Caco-2 (cell line): ENCODE measurements around the gene GALNT1. TPM values are rescaled to one million over a fixed set of nuclear protein-coding genes. Genes with fewer than 3 reads are reported as not detected.

ENCODE experiments used
- BruUV-seq: library from RNA; stranded (reverse); fragments of 400-500 nt; replicated peaks from 2 replicates; lab custom pipeline; 2021; lab: Mats Ljungman, UMichigan
- CTCF ChIA-PET: fragments of 300-600 bp; sonication (Branson Sonifier 250); formaldehyde crosslinking; loops from one replicate; lab custom pipeline; 2022; ENCODE audit warnings: antibody characterized with exemption; lab: Charles Lee
- POLR2A ChIA-PET: fragments of 300-600 bp; sonication (Branson Sonifier 250); formaldehyde crosslinking; loops from one replicate; lab custom pipeline; 2022; ENCODE audit warnings: antibody characterized with exemption; lab: Charles Lee
- DNase-seq, 2 experiments: peaks; one replicate each; pipeline versions ENCODE4 v3.0.0 to v3.0.0-alpha.2; 2020 to 2022
- H3K27me3 ChIP-seq: replicated peaks from 2 replicates; pipeline ENCODE4 v1.6.0; 2011; ENCODE audit warnings: low read length; ENCODE audit not compliant: control insufficient read depth, insufficient read depth
- H3K36me3 ChIP-seq: 2 replicates; pipeline ENCODE4 v1.5.1; 2011; ENCODE audit warnings: low read length; ENCODE audit not compliant: control insufficient read depth, insufficient read depth
- H3K4me1 ChIP-seq: fragments of 250-450 bp; sonication (Bioruptor Pico); 2 replicates; pipeline ENCODE4 v1.5.1; 2020; ENCODE audit warnings: mild to moderate bottlenecking
- H3K4me3 ChIP-seq: 2 replicates; pipeline ENCODE4 v1.5.1; 2011; ENCODE audit warnings: low read depth, mild to moderate bottlenecking, control low read depth, low read length
- H3K9me3 ChIP-seq: fragments of 250-450 bp; sonication (Bioruptor Pico); 2 replicates; pipeline ENCODE4 v1.5.1; 2020; ENCODE audit warnings: mild to moderate bottlenecking, moderate library complexity
- H3K27ac Mint-ChIP-seq: one replicate; pipeline ENCODE4 v1.8.0; 2022; ENCODE audit warnings: mixed read lengths; ENCODE audit not compliant: unreplicated experiment
- H3K27me3 Mint-ChIP-seq: one replicate; pipeline ENCODE4 v1.8.0; 2022; ENCODE audit warnings: mixed read lengths; ENCODE audit not compliant: insufficient read depth, unreplicated experiment
- H3K36me3 Mint-ChIP-seq: one replicate; pipeline ENCODE4 v1.8.0; 2022; ENCODE audit warnings: mild to moderate bottlenecking, mixed read lengths; ENCODE audit not compliant: insufficient read depth, unreplicated experiment
- H3K4me1 Mint-ChIP-seq: one replicate; pipeline ENCODE4 v1.8.0; 2022; ENCODE audit warnings: low read depth, mixed read lengths; ENCODE audit not compliant: unreplicated experiment
- H3K4me3 Mint-ChIP-seq: one replicate; pipeline ENCODE4 v1.8.0; 2022; ENCODE audit warnings: mild to moderate bottlenecking, moderate library complexity, mixed read lengths; ENCODE audit not compliant: unreplicated experiment
- H3K9me3 Mint-ChIP-seq: one replicate; pipeline ENCODE4 v1.8.0; 2022; ENCODE audit warnings: mixed read lengths; ENCODE audit not compliant: unreplicated experiment
- CTCF ChIP-seq, 2 experiments: fragments of 200-600 bp in 1 of 2; IDR thresholded peaks; 1 replicate in 1 of 2; 2 replicates in 1 of 2; pipeline versions ENCODE4 v1.5.1 to v1.8.0; 2011 to 2022; ENCODE audit warnings: antibody characterized with exemption in 1 of 2, control low read depth in 1 of 2, inconsistent platforms in 1 of 2, low read depth in 1 of 2, low read length in 1 of 2, mild to moderate bottlenecking in 1 of 2, moderate library complexity in 1 of 2; ENCODE audit not compliant: insufficient read depth in 1 of 2, severe bottlenecking in 1 of 2, unreplicated experiment in 1 of 2
- intact Hi-C: fragments of 100-400 bp; cut with micrococcal nuclease; formaldehyde crosslinking; loops from one replicate; pipeline ENCODE4 v1.10.0; 2022; ENCODE audit not compliant: unreplicated experiment
- total RNA-seq: library from RNA; stranded (reverse); gene quantifications from 2 replicates; pipeline ENCODE4 v1.2.3, GENCODE V29; 2022

Gene GALNT1
- total RNA-seq, 1 experiment from 2014 or later, result 53.6 TPM

- H3K27me3 ChIP-seq, result no peaks in the 10 kb centered on the region
- peaks cover 6% of the 10 kb centered on the region for H3K36me3 Mint-ChIP-seq
- no peak overlapping the region for H3K4me3 Mint-ChIP-seq
- DNase-seq, result no peak
- H3K9me3 ChIP-seq, result no peaks in the 10 kb centered on the region
- H3K36me3 ChIP-seq, result no peaks in the 10 kb centered on the region
- H3K27ac Mint-ChIP-seq, result no peak overlapping the region
- intact Hi-C loops, result no loop called here
- no peaks in the 10 kb centered on the region for H3K27me3 Mint-ChIP-seq
- no peaks in the 10 kb centered on the region for H3K4me1 Mint-ChIP-seq
- BruUV-seq, result no TSS peak
- POLR2A ChIA-PET, result no interaction called here
- no peaks in the 10 kb centered on the region for H3K9me3 Mint-ChIP-seq
- no peak overlapping the region for H3K4me3 ChIP-seq
- CTCF ChIA-PET, result no interaction called here
- TF ChIP-seq CTCF (IDR thresholded peaks at IDR 0.05; ENCODE audit: insufficient read depth in 1 of 2, low read depth in 1 of 2, low read length in 1 of 2, severe bottlenecking in 1 of 2, unreplicated experiment in 1 of 2), result no peak
- no peaks in the 10 kb centered on the region for H3K4me1 ChIP-seq
These were observed 98.6 kb downstream of the GALNT1 start for GRCh38 chr18:35680139-35680551.

- H3K36me3 ChIP-seq, result no peaks in the 10 kb centered on the region
- H3K4me3 ChIP-seq, result no peak overlapping the region
- intact Hi-C loops, result no loop called here
- H3K27ac Mint-ChIP-seq, result no peak overlapping the region
- no peaks in the 10 kb centered on the region for H3K9me3 ChIP-seq
- no peak overlapping the region for H3K4me3 Mint-ChIP-seq
- BruUV-seq, result no TSS peak
- H3K27me3 Mint-ChIP-seq, result no peaks in the 10 kb centered on the region
- no peaks in the 10 kb centered on the region for H3K4me1 ChIP-seq
- H3K4me1 Mint-ChIP-seq, result no peaks in the 10 kb centered on the region
- no peaks in the 10 kb centered on the region for H3K36me3 Mint-ChIP-seq
- POLR2A ChIA-PET, result no interaction called here
- H3K9me3 Mint-ChIP-seq, result no peaks in the 10 kb centered on the region
- H3K27me3 ChIP-seq, result no peaks in the 10 kb centered on the region
- TF ChIP-seq CTCF (IDR thresholded peaks at IDR 0.05; ENCODE audit: insufficient read depth in 1 of 2, low read depth in 1 of 2, low read length in 1 of 2, severe bottlenecking in 1 of 2, unreplicated experiment in 1 of 2), result no peak
- no peak for DNase-seq
- CTCF ChIA-PET, result no interaction called here
These were observed 100.8 kb downstream of the GALNT1 start for GRCh38 chr18:35682281-35682867.

GRCh38 chr18:35683021-35683420, 101.5 kb downstream of the GALNT1 start:
- POLR2A ChIA-PET, result no interaction called here
- no peaks in the 10 kb centered on the region for H3K27me3 Mint-ChIP-seq
- Histone ChIP-seq H3K4me3 (no peak overlapping the region), H3K4me1 (no peaks in the 10 kb centered on the region), H3K36me3 (no peaks in the 10 kb centered on the region), H3K27me3 (no peaks in the 10 kb centered on the region), H3K9me3 (no peaks in the 10 kb centered on the region)
- no peak for DNase-seq
- no peaks in the 10 kb centered on the region for H3K9me3 Mint-ChIP-seq
- no peak overlapping the region for H3K4me3 Mint-ChIP-seq
- BruUV-seq, result no TSS peak
- no peak for TF ChIP-seq CTCF (IDR thresholded peaks at IDR 0.05; ENCODE audit: insufficient read depth in 1 of 2, low read depth in 1 of 2, low read length in 1 of 2, severe bottlenecking in 1 of 2, unreplicated experiment in 1 of 2)
- H3K27ac Mint-ChIP-seq, result no peak overlapping the region
- no peaks in the 10 kb centered on the region for H3K36me3 Mint-ChIP-seq
- H3K4me1 Mint-ChIP-seq, result no peaks in the 10 kb centered on the region
- intact Hi-C loops, result no loop called here
- CTCF ChIA-PET, result no interaction called here
